ENCODE data around the gene MARCHF3. TPM values are rescaled to one million over a fixed set of nuclear protein-coding genes. Genes with fewer than 3 reads are reported as not detected.

Gene MARCHF3
- total and polyA plus RNA-seq, 12 donors: 4.8 to 76.2 (median 45.9) TPM

GRCh38 chr5:126928041-126928440 is 102.3 kb downstream of the MARCHF3 start:
- no peak for TF ChIP-seq CTCF (IDR thresholded peaks at IDR 0.05)
- ATAC-seq (no peak), DNase-seq (no peak)
- 70 to 77% methylated on average over 3 of the region's 3 CpGs for WGBS, 2 donors
- Histone ChIP-seq H3K4me3 (no peak overlapping the region), H3K36me3 (no peaks in the 10 kb centered on the region), H3K27me3 (no peaks in the 10 kb centered on the region), H3K4me1 (peaks cover 0 to 67% (median 13%) of the 10 kb centered on the region in 9 donors), H3K27ac (no peak overlapping the region), H3K9me3 (no peaks in the 10 kb centered on the region)
- intact Hi-C loops (cut with DNase I): loop anchor here in 2 of 10 donors (10.0 kb wide), 1 partner anchor 97 kb away; no protein-coding TSS in a partner anchor

GRCh38 chr5:126927429-126927828 is 102.9 kb downstream of the MARCHF3 start:
- no peaks in the 10 kb centered on the region for H3K27me3 ChIP-seq
- peak in 2 of 8 donors; percentile 33 to 39 for ATAC-seq
- WGBS, 2 donors: 39 to 46% methylated on average over 1 of the region's 1 CpG
- TF ChIP-seq CTCF (IDR thresholded peaks at IDR 0.05): no peak
- intact Hi-C loops (cut with DNase I): loop anchor here in 2 of 10 donors (10.0 kb wide), 1 partner anchor 97 kb away; no protein-coding TSS in a partner anchor
- H3K36me3 ChIP-seq: no peaks in the 10 kb centered on the region
- no peak overlapping the region for H3K27ac ChIP-seq
- H3K4me3 ChIP-seq: no peak overlapping the region
- DNase-seq: no peak
- no peaks in the 10 kb centered on the region for H3K9me3 ChIP-seq
- peaks cover 0 to 65% (median 13%) of the 10 kb centered on the region in 9 donors for H3K4me1 ChIP-seq

GRCh38 chr5:126926187-126926586 is 104.2 kb downstream of the MARCHF3 start:
- TF ChIP-seq CTCF (IDR thresholded peaks at IDR 0.05): no peak
- H3K27me3 ChIP-seq: no peaks in the 10 kb centered on the region
- no peaks in the 10 kb centered on the region for H3K36me3 ChIP-seq
- intact Hi-C loops (cut with DNase I): loop anchor here in 2 of 10 donors (10.0 kb wide), 1 partner anchor 99 kb away; no protein-coding TSS in a partner anchor
- no peak overlapping the region for H3K27ac ChIP-seq
- DNase-seq (no peak), ATAC-seq (no peak)
- no peak overlapping the region for H3K4me3 ChIP-seq
- H3K9me3 ChIP-seq: no peaks in the 10 kb centered on the region
- H3K4me1 ChIP-seq: peaks cover 0 to 70% (median 21%) of the 10 kb centered on the region in 9 donors
- WGBS, 2 donors: 42 to 53% methylated on average over 2 of the region's 2 CpGs

DNA sequence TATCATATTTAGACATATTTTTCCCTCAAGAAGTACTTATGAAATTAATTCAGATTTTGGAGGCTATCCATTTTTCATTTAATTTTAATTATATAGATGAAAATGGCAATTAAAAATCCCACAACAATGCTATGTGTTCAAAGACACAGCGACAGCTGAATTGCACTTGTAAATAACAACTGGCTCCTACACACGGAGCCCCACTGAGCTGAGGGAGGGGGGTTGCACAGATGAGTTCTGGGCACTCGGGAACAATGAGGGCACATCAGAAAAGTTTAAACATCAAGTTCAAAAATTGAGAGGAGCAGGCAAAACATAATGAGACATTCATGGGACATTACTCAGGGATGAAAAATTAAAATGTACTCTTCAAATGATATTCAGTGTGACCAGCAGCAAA is 104.9 kb downstream of the MARCHF3 start:
- H3K4me3 ChIP-seq: no peak overlapping the region
- WGBS, 2 donors: 65 to 74% methylated on average over 3 of the region's 3 CpGs

More for the DNA sequence above, 104.9 kb downstream of the MARCHF3 start:
- no peaks in the 10 kb centered on the region for H3K9me3 ChIP-seq
- ATAC-seq (no peak), DNase-seq (no peak)
- peaks cover 0 to 70% (median 27%) of the 10 kb centered on the region in 9 donors for H3K4me1 ChIP-seq
- TF ChIP-seq CTCF (IDR thresholded peaks at IDR 0.05): no peak
- H3K36me3 ChIP-seq: no peaks in the 10 kb centered on the region
- no peak overlapping the region for H3K27ac ChIP-seq
- intact Hi-C loops (cut with DNase I): loop anchor here in 2 of 10 donors (10.0 kb wide), 1 partner anchor 99 kb away; no protein-coding TSS in a partner anchor
- no peaks in the 10 kb centered on the region for H3K27me3 ChIP-seq
